K562 (cell line): ENCODE measurements around the gene IQCN. TPM values are rescaled to one million over a fixed set of nuclear protein-coding genes. Genes with fewer than 3 reads are reported as not detected.

Experiments used
- BCL6 ChIP-seq: fragments of 250-450 bp; sonication (Bioruptor Pico); IDR thresholded peaks from 2 replicates; pipeline ENCODE4 v1.4.0; 2020
- CCNT2 ChIP-seq: IDR thresholded peaks from 2 replicates; pipeline ENCODE4 v1.6.1; 2011; ENCODE audit warnings: borderline replicate concordance, low read depth, mild to moderate bottlenecking, moderate library complexity, mixed read lengths, low read length; ENCODE audit not compliant: insufficient read length; ENCODE audit errors: extremely low read depth
- EGR1 ChIP-seq: fragments of 450-650 bp; conservative IDR thresholded peaks from 2 replicates; pipeline ENCODE4 v1.6.1; 2017; ENCODE audit warnings: mild to moderate bottlenecking
- NR3C1 ChIP-seq: sonication (generic); formaldehyde crosslinking; IDR thresholded peaks from 2 replicates; pipeline ENCODE4 v1.8.1; 2022; ENCODE audit warnings: missing genetic modification reagents
- PHB2 ChIP-seq: fragments of 450-650 bp; IDR thresholded peaks from 2 replicates; pipeline ENCODE4 v1.6.1; 2017; ENCODE audit warnings: low read depth
- POLR2AphosphoS2 ChIP-seq: IDR thresholded peaks from 2 replicates; pipeline ENCODE4 v1.6.1; 2012; ENCODE audit warnings: low read length, improper control_type of control experiment
- POLR2H ChIP-seq: IDR thresholded peaks from 2 replicates; pipeline ENCODE4 v1.6.1; 2016; ENCODE audit warnings: missing genetic modification characterization, low read depth, mild to moderate bottlenecking, control low read depth, missing compliant biosample characterization, moderate library complexity
- RAD51 ChIP-seq: fragments of 450-650 bp; IDR thresholded peaks from 2 replicates; pipeline ENCODE4 v1.7.1; 2016; ENCODE audit warnings: low read depth, mild to moderate bottlenecking, borderline replicate concordance
- SMAD2 ChIP-seq: fragments of 150-350 bp; IDR thresholded peaks from 2 replicates; pipeline ENCODE4 v1.6.1; 2014; ENCODE audit warnings: low read depth, mild to moderate bottlenecking, low read length
- SP2 ChIP-seq: IDR thresholded peaks from 2 replicates; pipeline ENCODE4 v1.6.1; 2011; ENCODE audit warnings: mild to moderate bottlenecking, low read depth, low read length, moderate library complexity; ENCODE audit not compliant: poor library complexity, severe bottlenecking; ENCODE audit errors: extremely low read depth
- SRSF1 ChIP-seq: fragments of 200-400 bp; formaldehyde crosslinking; IDR thresholded peaks from 2 replicates; pipeline ENCODE4 v1.6.1; 2017; ENCODE audit warnings: mild to moderate bottlenecking, low read depth, low read length, moderate library complexity
- TAF7 ChIP-seq: fragments of 450-650 bp; IDR thresholded peaks from 2 replicates; pipeline ENCODE4 v1.6.1; 2016; ENCODE audit warnings: missing genetic modification characterization, missing compliant biosample characterization
- TCFL5 ChIP-seq: fragments of 250-450 bp; sonication (Bioruptor Pico); conservative IDR thresholded peaks from 2 replicates; pipeline ENCODE4 v1.6.1; 2021; ENCODE audit warnings: mild to moderate bottlenecking, moderate library complexity, matching md5 sums
- TOE1 ChIP-seq, 2 experiments: fragments of 450-650 bp in 1 of 2; sonication (generic) in 1 of 2; formaldehyde crosslinking in 1 of 2; IDR thresholded peaks; 2 replicates each; pipeline versions ENCODE4 v1.7.1 to v1.8.0; 2016 to 2022; ENCODE audit warnings: borderline replicate concordance in 2 of 2, mild to moderate bottlenecking in 2 of 2, antibody characterized with exemption in 1 of 2, inconsistent platforms in 1 of 2, low read depth in 1 of 2, missing genetic modification reagents in 1 of 2, moderate library complexity in 1 of 2
- YBX1 ChIP-seq: fragments of 450-650 bp; IDR thresholded peaks from 2 replicates; pipeline ENCODE4 v1.7.1; 2016; ENCODE audit warnings: mild to moderate bottlenecking
- ZNF133 ChIP-seq: fragments of 250-450 bp; sonication (Bioruptor Pico); IDR thresholded peaks from 2 replicates; pipeline ENCODE4 v1.4.0; 2020; ENCODE audit warnings: mild to moderate bottlenecking
- ZNF444 ChIP-seq: fragments of 250-450 bp; sonication (Bioruptor Pico); IDR thresholded peaks from 2 replicates; pipeline ENCODE4 v1.4.0; 2020; ENCODE audit warnings: mild to moderate bottlenecking, moderate library complexity
- ZNF561 ChIP-seq: fragments of 450-650 bp; formaldehyde crosslinking; conservative IDR thresholded peaks from 2 replicates; pipeline ENCODE4 v1.4.0; 2020; ENCODE audit warnings: mild to moderate bottlenecking, moderate library complexity
- ZNF830 ChIP-seq: fragments of 250-450 bp; sonication (Bioruptor Pico); IDR thresholded peaks from 2 replicates; pipeline ENCODE4 v1.5.0; 2021; ENCODE audit warnings: mild to moderate bottlenecking
- polyA plus RNA-seq, 8 experiments: library from polyadenylated mRNA; depleted of rRNA in 4 of 8; stranded (reverse) in 5 of 8; unstranded in 3 of 8; fragments of >200 nt; fragmentation: Nextera tagmentation in 2 of 8; fragmentation: Illumina TruSeq in 1 of 8; extraction: Ambion mirVana in 2 of 8; extraction: Trizol in 1 of 8; gene quantifications; 2 replicates each; pipeline versions ENCODE4 v1.2.1 to v1.2.3, GENCODE V29; 2011 to 2014; ENCODE audit warnings: inconsistent platforms in 1 of 8, missing spikeins in 1 of 8
- total RNA-seq, 7 experiments: library from RNA; depleted of rRNA in 6 of 7; stranded (reverse); fragments of >200 nt in 6 of 7; fragmentation: Illumina TruSeq in 2 of 7; extraction: Trizol in 2 of 7; gene quantifications; 2 replicates each; pipeline versions ENCODE4 v1.2.1 to v1.2.3, GENCODE V29; 2011 to 2021; ENCODE audit warnings: low replicate concordance in 1 of 7
- TF ChIP-seq, protein P1 (sequence below): sonication (generic); formaldehyde crosslinking; IDR thresholded peaks from 2 replicates; pipeline ENCODE4 v1.8.1; 2023; ENCODE audit warnings: mild to moderate bottlenecking, missing genetic modification reagents
- TF ChIP-seq, protein P2 (sequence below): fragments of 250-450 bp; sonication (Bioruptor Pico); IDR thresholded peaks from 2 replicates; pipeline ENCODE4 v1.8.0; 2022; ENCODE audit warnings: moderate library complexity, mild to moderate bottlenecking, inconsistent platforms
- TF ChIP-seq, protein P3 (sequence below): fragments of 450-650 bp; IDR thresholded peaks from 2 replicates; pipeline ENCODE4 v1.6.1; 2018; ENCODE audit warnings: mild to moderate bottlenecking, low read depth; ENCODE audit not compliant: partially characterized antibody
- TF ChIP-seq, protein P4 (sequence below): fragments of 250-450 bp; sonication (Bioruptor Pico); IDR thresholded peaks from 2 replicates; pipeline ENCODE4 v1.8.0; 2021; ENCODE audit warnings: moderate library complexity, mild to moderate bottlenecking, inconsistent platforms

Gene IQCN
- total and polyA plus RNA-seq, 9 of the 15 experiments (the other 6 are each of a cell fraction or from before 2014, with no cell fraction given): 0.01 to 0.07 (median 0.04) TPM; not detected in 3

DNA sequence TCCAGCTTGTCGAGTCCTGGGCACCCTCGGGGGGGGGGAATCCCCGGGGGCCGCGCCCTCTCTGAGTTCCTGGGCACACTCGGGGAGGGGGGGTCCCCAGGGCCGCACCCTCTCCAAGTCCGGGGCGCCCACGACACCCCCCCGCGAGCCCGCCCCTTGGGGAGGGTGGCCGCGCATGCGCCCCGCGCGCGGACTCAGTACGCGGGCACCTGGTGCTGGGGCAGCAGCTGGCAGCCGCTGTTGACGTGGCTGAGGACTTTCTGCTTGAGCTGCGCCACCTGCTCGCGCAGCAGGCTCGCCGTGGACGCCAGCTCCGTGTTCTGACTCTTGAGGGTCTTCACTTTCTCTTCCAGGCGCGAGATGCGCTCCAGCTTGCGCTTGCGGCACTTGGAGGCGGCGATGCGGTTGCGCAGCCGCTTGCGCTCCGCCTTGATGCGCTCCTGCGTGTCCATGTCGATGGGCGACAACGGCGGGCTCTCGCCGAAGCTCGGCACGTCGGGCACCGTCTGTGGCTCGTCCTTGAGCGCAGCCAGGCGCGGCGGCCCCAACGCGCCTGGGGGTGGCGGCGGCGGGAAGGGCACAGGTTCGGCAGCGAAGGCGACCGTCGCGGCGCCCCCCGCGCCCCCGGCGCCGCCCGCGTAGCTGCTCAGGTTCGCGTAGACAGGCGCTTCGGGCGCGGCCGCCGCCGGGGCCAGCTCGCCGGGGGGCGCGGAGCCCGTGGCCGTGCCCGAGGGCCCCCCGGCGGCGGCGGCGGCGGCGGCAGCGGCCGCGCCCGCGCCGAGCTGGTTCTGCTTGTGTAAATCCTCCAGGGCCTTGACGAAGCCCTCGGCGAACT, 6.2 kb upstream of the IQCN start (continued):
- TF ChIP-seq, protein P1, sequence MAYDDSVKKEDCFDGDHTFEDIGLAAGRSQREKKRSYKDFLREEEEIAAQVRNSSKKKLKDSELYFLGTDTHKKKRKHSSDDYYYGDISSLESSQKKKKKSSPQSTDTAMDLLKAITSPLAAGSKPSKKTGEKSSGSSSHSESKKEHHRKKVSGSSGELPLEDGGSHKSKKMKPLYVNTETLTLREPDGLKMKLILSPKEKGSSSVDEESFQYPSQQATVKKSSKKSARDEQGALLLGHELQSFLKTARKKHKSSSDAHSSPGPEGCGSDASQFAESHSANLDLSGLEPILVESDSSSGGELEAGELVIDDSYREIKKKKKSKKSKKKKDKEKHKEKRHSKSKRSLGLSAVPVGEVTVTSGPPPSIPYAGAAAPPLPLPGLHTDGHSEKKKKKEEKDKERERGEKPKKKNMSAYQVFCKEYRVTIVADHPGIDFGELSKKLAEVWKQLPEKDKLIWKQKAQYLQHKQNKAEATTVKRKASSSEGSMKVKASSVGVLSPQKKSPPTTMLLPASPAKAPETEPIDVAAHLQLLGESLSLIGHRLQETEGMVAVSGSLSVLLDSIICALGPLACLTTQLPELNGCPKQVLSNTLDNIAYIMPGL (CRISPR knock-in tag): peak; percentile 55; the same call in 1 of the 2 replicates
- TF ChIP-seq ZNF561 (CRISPR knock-in tag) (no peak), CCNT2 (peak; percentile 88), POLR2AphosphoS2 (no peak; the same call in 1 of the 2 replicates), RAD51 (no peak), PHB2 (no peak), ZNF830 (CRISPR knock-in tag) (no peak), SRSF1 (0 out of 2 replicates have a peak, but pooled peaks have one; percentile 47), POLR2H (tag) (no peak), ZNF444 (CRISPR knock-in tag) (no peak), TCFL5 (CRISPR knock-in tag) (no peak), TAF7 (tag) (no peak), YBX1 (no peak), BCL6 (CRISPR knock-in tag) (no peak), TOE1 (IDR thresholded peaks at IDR 0.05; ENCODE audit: borderline replicate concordance) (no peak), TOE1 (CRISPR knock-in tag; IDR thresholded peaks at IDR 0.05; ENCODE audit: borderline replicate concordance, low read depth) (peak; percentile 2; the same call in 1 of the 2 replicates), ZNF133 (no peak), SP2 (no peak), EGR1 (no peak; the same call in 1 of the 2 replicates), SMAD2 (no peak), NR3C1 (CRISPR knock-in tag) (no peak)
- TF ChIP-seq, protein P2, sequence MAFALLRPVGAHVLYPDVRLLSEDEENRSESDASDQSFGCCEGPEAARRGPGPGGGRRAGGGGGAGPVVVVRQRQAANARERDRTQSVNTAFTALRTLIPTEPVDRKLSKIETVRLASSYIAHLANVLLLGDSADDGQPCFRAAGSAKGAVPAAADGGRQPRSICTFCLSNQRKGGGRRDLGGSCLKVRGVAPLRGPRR (CRISPR knock-in tag): no peak
- TF ChIP-seq, protein P3, sequence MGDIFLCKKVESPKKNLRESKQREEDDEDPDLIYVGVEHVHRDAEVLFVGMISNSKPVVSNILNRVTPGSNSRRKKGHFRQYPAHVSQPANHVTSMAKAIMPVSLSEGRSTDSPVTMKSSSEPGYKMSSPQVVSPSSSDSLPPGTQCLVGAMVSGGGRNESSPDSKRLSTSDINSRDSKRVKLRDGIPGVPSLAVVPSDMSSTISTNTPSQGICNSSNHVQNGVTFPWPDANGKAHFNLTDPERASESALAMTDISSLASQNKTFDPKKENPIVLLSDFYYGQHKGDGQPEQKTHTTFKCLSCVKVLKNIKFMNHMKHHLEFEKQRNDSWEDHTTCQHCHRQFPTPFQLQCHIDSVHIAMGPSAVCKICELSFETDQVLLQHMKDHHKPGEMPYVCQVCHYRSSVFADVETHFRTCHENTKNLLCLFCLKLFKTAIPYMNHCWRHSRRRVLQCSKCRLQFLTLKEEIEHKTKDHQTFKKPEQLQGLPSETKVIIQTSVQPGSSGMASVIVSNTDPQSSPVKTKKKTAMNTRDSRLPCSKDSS: no peak
- TF ChIP-seq, protein P4, sequence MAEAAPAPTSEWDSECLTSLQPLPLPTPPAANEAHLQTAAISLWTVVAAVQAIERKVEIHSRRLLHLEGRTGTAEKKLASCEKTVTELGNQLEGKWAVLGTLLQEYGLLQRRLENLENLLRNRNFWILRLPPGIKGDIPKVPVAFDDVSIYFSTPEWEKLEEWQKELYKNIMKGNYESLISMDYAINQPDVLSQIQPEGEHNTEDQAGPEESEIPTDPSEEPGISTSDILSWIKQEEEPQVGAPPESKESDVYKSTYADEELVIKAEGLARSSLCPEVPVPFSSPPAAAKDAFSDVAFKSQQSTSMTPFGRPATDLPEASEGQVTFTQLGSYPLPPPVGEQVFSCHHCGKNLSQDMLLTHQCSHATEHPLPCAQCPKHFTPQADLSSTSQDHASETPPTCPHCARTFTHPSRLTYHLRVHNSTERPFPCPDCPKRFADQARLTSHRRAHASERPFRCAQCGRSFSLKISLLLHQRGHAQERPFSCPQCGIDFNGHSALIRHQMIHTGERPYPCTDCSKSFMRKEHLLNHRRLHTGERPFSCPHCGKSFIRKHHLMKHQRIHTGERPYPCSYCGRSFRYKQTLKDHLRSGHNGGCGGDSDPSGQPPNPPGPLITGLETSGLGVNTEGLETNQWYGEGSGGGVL: no peak
